HG03342 (cell line): ENCODE results near the gene EMSY.
"Not testable (repeated sequence)": the region's sequence is repeated elsewhere in the genome, so short reads cannot be mapped to it uniquely, and the experiment has no call there.

Experiments
- ATAC-seq: cut with Tn5 transposase; IDR thresholded peaks from one replicate; pipeline ENCODE4 v1.9.1; 2021; ENCODE audit warnings: mild to moderate bottlenecking, moderate library complexity; ENCODE audit not compliant: unreplicated experiment

Gene EMSY

DNA sequence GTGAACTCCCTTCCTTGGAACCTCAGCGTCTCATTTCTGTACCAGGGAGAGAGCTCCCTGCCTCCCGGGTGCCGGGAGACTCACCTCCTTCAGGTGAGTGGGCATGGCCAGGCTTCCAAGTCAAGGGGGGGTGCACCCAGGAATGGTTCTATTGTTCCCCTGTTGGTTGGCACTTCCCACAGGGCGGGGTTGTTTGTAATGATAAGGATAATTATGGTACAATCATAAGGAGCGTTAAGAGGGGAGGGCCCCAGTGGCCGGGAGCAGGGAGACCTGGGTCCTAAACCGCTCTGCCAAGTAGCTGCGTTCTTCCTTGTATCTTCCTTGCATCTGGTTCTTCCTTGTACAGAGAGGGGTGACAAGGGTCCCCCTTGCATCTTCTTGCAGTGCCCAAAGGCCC, 146.6 kb downstream of the EMSY start:
- ATAC-seq = no peak

DNA sequence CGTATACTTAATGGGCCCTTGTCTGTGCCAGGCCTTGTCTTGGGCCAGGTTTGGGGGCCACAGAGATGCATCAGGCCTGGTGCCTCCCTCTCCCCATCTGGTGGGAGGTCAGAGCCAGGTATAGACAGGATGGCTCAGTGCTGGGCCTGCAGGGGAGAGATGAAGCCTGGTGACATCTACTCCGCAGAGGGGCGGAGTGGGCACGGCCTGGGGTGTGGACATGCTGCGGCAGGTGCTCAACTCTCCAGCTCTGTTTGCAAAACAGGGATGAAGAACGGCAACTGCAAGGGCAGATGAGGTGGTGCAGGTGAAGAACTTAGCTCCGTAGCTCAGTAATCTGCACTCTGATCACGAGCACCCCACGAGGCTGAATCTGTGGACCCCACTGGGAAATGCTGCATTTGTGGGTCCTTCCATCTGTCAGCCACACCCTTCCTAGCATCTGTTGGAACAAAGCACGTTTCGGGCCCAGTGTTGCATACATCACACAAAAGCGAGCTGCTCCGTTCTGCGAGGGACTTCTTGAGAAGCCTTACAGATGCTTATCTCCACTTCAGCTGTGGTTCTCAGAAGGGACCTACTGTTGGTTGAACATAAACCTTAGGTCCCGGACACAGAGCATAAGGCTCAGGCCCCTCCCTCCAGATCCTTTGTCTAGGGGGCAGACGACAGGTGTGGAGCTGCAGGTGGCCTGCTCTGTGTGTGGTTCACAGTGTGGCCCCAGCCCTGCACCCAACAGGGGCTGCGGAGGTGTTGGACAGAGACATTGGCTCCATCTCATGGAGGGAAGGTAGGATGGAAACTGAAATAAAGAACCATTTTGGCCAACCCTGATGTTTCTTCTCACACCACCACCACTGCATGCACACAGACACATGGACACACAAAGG, 147.5 kb downstream of the EMSY start:
- ATAC-seq = no peak

DNA sequence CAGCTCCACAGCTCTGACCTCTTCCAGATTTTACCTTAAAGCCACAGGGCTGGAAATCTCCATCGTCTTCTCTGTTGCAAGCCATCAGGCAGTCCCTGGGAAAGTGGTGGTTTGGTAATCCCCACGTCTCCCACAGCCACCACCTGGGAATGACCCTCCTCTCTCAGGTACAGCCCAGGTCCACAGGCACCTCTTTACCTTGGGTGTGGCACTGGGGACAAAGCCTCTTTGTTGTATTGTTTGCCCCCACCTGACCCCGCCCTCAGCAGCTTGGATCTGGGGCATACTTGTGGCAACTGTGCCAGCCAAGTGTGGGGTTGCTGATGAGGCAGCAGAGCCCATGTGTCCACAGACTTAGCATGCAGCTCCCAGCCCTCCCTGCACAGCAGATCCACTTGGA, 148.1 kb downstream of the EMSY start:
- no peak for ATAC-seq

DNA sequence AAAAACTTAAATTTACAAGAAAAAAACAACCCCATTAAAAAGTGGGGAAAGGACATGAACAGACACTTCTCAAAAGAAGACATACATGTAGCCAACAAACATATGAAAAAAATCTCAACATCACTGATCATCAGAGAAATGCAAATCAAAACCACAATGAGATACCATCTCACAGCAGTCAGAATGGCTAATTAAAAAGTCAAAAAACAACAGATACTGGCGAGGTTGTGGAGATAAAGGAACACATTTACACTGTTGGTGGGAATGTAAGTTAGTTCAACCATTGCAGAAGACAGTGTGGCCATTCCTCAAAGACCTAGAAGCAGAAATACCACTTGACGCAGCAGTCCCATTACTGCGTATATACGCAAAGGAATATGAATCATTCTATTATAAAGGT, 150.3 kb downstream of the EMSY start:
- ATAC-seq = not testable (repeated sequence)

DNA sequence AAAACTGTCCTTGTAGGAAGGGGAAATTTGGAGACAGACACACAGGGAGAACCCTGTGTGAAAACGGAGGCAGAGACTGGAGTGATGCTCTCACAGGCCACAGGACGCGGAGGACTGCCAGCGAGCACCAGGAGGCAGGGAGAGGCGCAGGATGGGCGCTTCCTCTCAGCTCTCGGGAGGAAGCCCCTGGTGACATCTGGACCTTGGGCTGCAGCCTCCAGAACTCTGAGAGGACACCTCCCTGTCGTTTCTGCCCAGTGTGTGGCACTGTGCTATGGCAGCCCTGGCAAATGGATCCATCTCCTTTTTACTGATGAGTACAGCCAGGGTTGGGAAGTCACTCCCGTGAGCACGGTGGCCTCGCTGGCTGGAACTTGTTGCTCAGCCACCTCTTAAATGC, 151.8 kb downstream of the EMSY start:
- ATAC-seq = no peak

DNA sequence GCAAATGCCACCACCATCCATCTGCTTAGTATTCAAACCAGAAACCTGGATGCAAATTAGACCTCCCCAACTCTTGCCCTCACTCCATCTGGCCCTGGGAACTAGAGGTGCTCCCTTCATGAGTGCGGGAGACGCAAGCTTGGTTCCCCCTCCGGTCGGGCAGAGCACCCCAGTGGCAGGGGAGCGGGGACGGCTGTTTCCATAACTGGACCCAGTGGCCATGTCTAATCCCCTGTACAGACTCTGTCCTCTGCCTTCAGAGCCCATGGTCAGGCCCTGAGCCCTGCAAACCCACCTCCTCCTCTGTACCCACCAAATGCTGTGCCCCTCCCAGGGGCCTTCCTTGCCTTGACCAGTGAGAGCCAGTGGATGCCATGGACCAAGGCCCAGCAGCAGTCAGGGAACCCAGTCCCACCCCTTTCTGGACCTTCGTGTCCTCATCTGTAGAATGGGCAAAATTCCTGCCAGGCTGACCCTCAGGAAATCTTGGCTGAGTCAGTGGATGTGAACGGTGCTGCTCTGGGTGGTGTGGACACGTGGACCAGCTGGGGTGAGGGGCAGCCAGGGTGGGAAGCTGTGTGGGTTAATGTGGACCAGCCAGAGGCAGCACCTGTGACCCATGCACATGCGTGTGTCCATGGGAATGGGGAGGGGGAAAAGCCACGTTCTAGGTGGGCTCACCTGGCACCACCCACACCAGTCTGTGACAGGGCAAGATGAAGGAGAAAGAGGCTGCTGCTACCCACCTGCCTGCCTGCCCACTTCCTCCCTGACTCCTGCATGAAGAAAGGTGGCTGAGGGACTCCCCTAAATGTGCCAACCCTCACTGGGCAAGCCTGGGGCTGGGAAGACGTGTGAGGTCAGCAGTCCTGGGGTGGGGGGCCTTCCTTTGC, 153.0 kb downstream of the EMSY start:
- no peak for ATAC-seq

DNA sequence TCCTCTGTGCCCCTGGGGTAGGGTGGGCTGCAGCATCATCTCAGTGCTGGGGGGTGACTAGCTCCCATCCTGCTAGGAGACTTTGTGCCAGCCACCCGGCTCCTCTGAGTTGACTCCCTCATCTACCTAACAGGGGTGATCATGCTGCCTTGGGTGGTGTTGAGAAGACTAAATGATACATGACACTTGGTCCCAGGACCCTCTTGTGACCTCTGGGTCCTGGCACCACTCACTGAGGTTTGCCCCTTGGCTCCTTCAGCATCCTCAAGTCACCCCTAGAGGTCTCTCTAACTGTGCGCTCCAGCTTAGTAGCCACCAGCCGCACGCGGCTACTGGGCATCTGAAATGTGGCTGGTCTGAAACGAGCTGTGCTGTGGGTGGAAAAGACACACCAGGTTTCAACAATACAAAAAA, 153.6 kb downstream of the EMSY start:
- no peak for ATAC-seq

DNA sequence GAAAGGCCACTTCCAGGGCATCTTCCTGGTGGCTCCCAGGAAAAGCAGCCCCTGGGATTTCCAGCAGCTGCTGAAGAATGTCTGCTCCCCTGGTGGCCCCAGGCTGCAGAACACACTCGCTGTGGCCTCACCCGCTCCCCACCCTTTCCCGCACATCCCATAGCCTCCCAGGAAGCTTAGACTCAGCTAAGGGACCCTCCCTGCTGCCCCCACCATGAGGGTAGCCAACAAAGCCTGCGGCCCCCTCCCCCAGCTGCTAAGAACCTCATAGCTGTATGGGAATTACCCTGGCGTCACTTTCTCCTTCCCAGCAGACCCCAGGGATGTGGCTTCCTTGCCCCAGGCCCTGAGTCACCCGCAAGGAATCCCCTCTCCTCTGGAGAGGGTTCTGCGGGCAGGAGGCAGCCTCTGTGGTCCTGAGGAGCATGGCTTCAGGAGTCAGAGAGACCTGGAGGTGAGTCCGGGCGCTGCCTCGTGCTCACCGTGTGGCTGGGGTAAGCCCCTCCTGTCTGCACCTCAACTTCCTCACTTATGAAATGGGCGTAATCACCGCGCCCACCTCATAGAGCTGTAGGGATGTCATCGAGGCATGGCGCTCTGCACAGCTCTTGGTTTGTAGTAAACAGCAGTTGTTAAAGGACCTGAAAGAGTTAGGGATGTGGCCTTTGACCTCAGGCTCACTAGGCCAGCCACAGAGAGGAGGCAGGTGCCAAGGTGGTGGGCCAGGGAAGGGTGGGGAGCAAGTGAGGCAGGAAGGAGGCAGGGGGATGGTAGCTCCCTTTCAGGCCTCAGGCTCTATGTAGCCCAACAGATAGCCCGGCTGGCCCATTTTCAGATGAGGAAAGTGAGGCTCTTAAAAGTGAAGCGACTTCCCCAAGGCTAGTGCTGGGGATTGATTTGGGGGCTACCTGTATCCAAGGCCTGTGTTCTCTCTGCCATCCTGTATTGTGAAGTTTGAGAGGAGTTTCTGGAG, 154.5 kb downstream of the EMSY start:
- ATAC-seq = no peak

DNA sequence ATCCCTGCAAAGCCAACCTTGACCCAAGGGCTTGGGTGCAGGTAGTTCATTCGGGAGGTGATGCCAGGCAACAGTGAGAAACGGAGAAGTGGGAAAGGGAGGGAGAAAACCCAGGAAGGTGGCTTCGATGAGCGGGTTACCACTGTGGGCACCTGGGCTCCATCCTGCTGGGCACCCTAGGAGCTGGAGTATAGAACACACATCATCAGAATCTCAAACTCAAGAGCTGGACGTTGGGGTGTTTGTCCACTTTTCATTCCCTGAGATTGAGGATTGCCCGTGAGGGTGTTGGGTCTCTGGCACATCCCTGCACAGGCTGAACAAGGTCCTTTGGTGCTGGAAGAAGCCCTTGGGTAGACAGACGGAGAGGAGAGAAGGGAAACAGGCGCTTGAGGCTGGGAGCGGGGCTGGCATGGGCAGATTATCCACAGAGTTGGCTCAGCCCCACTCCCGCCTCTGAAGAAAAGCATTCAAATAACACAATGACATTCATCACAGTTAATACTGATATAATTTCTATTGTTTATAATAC, 155.4 kb downstream of the EMSY start:
- no peak for ATAC-seq

DNA sequence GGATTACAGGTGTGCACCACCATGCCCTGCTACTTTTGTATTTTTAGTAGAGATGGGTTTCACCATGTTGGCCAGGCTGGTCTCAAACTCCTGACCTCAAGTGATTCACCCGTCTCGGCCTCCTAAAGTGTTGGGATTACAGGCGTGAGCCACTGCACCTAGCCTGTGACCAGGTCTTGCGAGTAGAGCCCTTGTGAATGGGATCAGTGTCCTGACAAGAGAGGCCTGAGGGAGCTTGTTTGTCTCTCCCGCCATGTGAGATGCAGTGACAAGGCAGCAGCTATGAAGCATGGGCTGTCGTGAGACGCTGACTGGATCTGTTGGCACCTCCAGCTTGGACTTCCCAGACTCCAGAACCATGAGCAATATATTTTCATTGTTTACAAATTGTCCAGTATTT, 156.5 kb downstream of the EMSY start:
- ATAC-seq = no peak

DNA sequence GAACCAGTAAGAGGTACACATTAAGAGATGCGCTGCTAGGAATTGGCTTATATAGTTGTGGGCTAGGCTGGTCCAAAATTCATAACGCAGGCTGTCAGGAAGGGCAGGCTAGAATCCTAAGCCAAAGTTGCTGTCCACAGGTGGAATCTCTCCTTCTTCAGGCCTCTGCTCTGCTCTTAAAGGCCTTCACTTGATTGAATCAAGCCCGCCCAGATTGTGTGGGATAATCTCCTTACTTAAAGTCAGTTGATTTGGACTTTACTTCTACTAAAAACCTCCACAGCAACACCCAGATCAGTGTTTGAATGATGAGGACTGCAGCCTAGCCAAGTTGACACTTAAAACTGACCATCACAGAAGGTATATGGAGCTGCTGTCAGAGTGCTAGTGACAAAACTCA, 156.9 kb downstream of the EMSY start:
- no peak for ATAC-seq

DNA sequence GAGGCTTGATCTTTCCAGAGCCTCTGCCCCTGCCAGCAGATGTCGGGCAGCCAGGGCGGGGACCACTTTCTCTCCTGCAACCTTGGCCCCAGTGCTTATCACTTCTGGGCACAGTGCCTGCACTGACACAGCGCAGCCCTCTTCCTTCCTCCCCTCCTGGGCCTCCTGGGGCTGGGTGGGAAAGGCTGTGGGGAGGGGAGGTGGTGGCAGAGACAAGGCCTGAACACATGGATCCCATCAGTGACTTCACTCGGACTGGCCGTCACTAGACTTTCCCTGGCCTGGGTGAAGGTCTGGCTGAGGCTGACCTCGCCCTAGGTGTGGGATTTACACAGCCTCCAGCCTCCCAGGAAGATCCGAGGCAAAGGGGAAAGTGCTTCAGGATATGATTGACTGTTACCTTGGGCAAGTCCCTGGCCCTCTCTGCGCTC, 157.6 kb downstream of the EMSY start:
- no peak for ATAC-seq
